SKM-1 treated with dmso at 0.1 percent for 144 hours (cell line): ENCODE results near the gene MBOAT1.
"Not testable (repeated sequence)": the region's sequence is repeated elsewhere in the genome, so short reads cannot be mapped to it uniquely, and the experiment has no call there.

Source experiments
- DNase-seq: peaks from one replicate; lab custom pipeline; 2025; ENCODE audit not compliant: unreplicated experiment; lab: John Stamatoyannopoulos, UW

MBOAT1 gene

GRCh38 chr6:20142866-20143265 lies 69.4 kb downstream of the MBOAT1 start:
- no peak for DNase-seq

DNA sequence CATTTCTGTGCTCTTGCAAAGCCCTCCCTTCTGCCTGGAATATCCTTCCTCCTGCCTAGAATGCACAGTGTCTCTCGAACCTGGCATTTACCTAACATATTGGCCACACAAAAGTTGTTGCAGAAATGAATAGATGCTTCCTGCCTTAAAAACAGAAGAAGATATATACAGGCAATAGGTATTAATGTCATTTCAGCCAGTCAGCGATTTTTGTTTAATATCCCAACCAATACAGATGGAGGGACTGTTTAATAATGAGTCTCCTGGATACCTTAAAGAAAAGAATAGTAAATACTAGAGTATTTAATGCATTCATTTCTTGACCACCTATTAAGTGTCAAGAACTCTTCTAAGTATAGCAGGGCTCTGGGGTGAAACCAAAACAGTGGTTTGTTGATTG lies 70.3 kb downstream of the MBOAT1 start:
- DNase-seq = no peak

- DNase-seq = not testable (repeated sequence)
Observed at GRCh38 chr6:20139127-20139963, 72.9 kb downstream of the MBOAT1 start.

GRCh38 chr6:20137837-20138236 lies 74.4 kb downstream of the MBOAT1 start:
- DNase-seq = no peak

DNA sequence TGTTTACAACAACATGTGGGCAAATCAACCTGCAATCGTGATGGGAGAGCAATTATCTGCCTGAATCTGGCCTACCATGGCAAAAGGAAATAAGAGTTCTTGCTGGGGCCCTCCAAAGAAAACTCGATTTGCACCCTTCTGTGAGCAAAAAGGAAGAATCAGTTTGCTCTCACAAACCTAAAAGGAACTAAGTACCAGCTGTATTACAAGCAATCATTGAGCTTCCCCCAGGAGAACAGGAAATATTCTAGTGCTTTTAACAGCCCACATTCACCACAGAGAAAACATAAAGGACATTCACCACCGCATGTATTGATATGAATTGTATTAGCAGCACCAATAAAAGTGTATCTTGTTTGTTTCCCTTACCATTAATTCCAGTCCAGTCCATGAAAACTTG lies 75.0 kb downstream of the MBOAT1 start:
- DNase-seq = no peak

DNA sequence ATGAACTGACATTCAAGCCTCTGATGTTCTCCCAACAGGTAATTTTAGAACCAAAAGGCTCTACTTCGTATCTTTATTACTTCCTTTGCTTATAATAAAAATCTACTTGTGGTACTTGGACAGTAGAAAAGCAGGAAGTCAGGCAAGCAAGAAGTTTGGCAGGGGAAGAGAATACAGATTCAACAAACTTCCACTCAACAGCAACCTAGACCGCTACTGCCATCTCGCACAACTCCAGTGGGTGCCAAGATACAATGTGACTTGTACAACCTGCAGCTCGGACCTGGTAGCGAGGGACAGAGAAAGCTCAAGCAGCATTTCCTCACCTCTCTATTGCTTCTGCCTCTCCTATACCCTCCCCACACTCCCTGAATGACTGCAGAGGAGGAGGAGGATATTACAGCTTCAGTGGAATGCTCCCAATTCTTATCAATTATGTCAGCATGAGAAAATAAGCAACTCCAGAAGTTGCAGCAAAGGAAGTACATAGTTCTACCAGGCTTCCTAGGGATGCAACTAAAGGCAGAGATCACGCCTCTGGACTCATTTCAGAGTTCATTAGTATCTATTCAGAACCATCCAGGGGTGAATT lies 76.5 kb downstream of the MBOAT1 start:
- DNase-seq = no peak

DNA sequence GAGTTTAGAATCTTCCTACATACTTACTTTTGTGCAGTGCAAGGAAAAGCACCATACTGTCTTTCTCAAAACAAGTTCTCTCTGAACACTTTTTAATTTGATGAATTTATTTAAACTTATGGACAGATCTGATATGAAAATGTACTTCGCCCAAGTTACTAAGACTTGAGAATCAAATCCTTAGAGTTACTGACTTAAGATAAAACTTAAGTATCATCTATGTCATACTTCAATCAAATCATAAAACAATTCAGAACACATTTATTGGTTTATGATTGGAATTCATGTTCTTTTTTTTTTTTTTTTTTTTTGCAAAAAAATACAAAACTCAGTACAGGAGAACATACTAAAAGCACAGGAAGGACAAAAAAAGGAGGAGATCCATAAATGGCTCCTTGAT lies 77.7 kb downstream of the MBOAT1 start:
- DNase-seq = no peak

GRCh38 chr6:20129290-20130088 lies 82.8 kb downstream of the MBOAT1 start:
- no peak for DNase-seq

- DNase-seq = no peak
Observed at GRCh38 chr6:20128018-20128417, 84.3 kb downstream of the MBOAT1 start.

DNA sequence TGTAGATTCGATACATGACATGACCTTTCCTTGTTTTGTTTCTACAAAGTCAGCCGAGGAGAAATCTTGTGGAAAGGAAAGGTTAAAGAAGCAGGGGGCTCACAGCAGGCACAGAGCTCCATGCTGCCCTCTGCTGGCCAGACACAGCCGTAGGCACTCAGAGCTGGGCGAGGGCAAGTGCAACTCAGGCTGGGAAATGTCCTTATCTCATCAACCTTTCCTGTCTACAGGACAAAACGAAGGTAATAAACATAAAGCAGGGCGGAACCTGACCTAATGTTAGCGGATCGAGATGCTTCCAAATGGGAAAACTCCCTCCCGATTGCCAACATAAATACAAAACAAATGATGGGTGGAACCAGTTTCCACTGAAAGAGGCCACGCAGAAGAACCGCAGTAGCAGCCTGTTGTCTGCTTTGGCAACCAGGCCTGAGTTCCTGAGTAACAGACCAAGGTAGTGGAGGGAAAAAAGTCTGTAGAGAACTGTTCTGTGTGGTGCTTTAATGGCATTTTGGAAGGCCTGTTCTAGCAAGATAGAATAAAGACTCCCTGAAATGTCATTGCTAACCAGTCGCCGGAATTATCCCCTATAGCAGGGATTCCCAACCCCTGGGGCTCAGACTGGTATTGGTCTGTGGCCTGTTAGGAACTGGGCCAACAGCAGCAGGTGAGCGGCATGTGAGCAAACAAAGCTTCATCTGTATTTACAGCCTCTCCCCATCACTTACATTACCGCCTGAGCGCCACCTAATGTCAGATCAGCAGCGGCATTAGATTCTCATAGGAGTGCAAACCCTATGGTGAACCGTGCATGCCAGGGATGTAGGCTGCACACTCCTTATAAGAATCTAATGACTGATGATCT lies 85.2 kb downstream of the MBOAT1 start:
- DNase-seq = peak; percentile 52

- DNase-seq = no peak
Observed at GRCh38 chr6:20126102-20126752, 86.0 kb downstream of the MBOAT1 start.

DNA sequence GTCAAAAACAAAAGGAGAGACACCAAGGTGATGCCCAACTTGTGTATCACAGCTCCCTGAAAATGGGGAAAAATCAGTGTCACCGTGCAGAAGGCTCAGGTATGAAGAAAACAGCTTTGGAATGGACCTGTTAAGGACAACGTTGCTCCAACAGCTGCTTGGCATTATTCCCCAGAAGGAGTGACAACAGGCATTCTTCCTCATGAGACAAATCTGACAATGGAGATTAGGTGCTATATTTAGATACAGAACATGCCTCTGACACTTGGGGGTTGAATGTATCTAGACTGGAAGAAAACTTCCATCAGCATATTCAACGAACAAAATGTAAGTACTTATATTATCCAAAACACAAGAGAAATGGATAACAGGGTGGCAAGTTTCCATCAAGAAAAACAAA lies 87.7 kb downstream of the MBOAT1 start:
- DNase-seq = no peak

DNA sequence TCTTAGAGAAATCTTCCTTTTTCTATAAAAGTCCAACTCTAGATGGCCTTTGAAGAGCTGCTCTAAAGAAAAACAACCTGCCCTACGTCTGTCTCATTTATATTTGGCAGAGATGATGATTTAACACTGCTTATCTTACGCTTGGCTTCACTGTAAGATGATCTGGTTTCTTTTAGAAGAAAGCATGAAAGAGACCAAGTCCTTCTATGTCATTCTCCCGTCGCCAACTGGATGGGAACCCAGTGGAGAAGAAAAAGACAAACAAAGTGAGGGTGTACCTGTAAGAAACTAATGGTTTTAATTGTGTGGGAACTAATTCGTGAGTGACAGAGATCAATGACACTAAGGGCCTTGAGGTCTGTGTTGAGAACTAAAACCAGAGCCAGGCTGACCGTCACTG lies 92.8 kb downstream of the MBOAT1 start:
- DNase-seq = no peak

GRCh38 chr6:20118892-20119291 lies 93.4 kb downstream of the MBOAT1 start:
- no peak for DNase-seq

DNA sequence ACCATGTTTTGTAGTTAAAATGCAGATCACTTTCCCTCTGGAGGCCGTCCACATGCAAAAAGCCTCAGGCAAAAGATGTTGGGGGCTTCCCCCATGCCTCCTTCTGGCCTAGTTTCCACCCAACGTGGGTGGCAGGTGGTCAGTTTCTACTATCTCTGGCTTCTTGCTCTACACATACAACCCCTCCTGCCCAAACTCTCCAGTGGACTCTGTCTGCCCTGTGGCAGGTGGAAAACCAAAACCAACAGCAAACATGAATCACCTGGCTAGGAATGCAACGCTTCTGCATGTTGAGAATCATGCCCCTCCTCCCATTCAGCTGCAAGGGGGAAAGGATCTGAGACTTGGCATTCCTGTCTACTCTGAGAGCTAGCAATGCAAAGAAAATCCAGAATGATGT lies 94.8 kb downstream of the MBOAT1 start:
- no peak for DNase-seq

DNA sequence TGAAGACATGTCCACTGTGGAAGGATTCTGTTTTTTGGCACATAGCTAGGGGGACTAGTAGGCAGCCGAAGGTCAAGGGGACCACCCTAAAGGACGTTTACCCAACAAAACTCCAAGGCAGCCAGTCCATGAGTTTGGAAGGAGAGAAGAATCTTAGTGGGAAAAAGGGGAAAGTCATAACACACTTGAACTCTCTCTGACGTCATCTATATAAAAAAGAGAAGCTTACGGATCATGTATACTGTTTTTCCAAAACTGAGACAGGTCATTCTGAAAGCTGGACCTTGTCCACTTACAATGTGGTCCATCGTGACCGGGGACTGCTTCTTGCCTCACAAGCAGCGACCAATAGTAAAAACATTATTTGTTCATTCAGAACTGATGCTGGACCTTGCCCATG lies 95.5 kb downstream of the MBOAT1 start:
- DNase-seq = no peak

DNA sequence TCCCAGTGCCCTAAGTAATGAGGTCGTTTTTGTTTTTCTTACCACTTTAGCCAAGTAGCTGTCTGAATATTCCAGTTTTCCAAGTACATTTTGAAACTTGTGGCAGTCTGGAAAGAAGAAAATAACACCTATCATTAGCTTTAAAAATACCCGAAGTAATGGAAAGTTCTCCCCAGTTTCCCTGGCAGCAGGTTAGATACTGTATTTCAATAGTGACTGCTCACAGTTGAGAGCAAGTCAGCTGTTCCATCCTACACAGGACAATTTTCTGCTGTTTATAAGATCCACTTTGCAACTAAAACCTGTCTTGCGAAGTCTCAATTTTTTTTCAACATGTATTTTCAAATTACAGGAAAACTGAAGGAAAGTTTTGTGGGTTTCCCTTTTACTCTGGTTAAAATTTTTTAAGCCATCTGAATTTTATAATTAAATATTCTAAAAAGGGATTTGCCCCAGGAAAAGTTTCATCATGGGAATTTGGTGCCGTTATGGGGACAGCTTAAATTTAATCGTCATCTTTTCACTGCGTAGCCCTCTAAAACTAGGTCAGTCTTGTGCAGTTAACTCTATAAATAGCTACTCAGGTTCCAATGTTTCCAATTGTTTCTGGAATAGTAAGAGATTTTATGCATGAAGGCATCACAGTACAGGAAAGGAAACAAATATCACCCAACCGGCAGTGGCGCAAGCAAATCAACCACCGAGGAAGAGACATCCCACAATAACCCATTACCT lies 96.9 kb downstream of the MBOAT1 start:
- no peak for DNase-seq

DNA sequence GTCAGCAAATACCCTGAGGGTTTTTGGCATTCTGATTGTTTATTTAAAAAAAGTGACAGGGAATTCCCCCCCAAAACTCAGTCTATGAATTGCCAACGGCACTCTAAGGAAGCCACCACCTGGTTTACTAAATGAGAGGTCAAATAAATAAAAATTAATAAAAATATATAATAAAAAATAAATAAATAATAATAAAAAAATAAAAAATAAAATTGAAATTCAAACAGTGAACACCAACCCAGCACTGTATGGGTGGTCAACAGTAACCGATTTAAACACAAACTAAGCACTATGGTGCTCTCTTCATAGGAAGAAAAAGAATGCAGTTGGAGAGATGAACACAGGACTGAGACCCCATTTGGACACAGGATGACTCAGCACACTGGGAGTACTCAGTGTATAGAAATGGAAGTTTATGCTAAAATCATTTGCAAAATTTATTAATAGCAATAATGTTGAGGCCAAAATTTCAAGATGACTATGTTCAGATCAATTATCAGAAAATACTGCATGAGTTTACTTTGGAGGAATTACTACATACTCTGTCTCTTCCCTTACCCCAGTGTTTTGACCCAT lies 98.5 kb downstream of the MBOAT1 start:
- no peak for DNase-seq

- DNase-seq = no peak
Observed at GRCh38 chr6:20112841-20113240, 99.4 kb downstream of the MBOAT1 start.
